Measurements from ENCODE around the gene CFAP74. TPM values are rescaled to one million over a fixed set of nuclear protein-coding genes. Genes with fewer than 3 reads are reported as not detected.

CFAP74 gene
- total RNA-seq, 1 experiment from 2014 or later, result not detected

- intact Hi-C loops (cut with micrococcal nuclease), result no loop called here
- ChIA-PET POLR2A (ENCODE audit: unreplicated experiment) (no interaction called here), CTCF (interaction anchor here (0.7 kb wide), 1 partner anchor 92 kb away, joined by 3 read pairs; no protein-coding TSS in a partner anchor)
- Histone ChIP-seq H3F3A (ENCODE audit: low read length, unreplicated experiment) (no peaks in the 10 kb centered on the region), H3K9me3 (ENCODE audit: low read length) (no peaks in the 10 kb centered on the region), H4K20me1 (ENCODE audit: low read length) (peaks cover 84% of the 10 kb centered on the region), H2AFZ (ENCODE audit: low read length) (no peak overlapping the region), H3K79me2 (ENCODE audit: low read length) (peaks cover 100% of the 10 kb centered on the region), H3K4me2 (ENCODE audit: low read length) (no peak overlapping the region), H3K36me3 (ENCODE audit: low read depth, low read length) (peaks cover 63% of the 10 kb centered on the region), H3K4me3 (ENCODE audit: low read length) (no peak overlapping the region), H3K9me2 (replicated peaks; ENCODE audit: low read length) (no peaks in the 10 kb centered on the region), H3K4me1 (ENCODE audit: insufficient read depth, low read length) (no peaks in the 10 kb centered on the region), H3K9ac (ENCODE audit: low read length) (no peak overlapping the region), H3K27ac (ENCODE audit: low read length) (no peak overlapping the region), H3K27me3 (ENCODE audit: low read length) (no peaks in the 10 kb centered on the region)
- no TSS peak for BruUV-seq (replicated peaks)
- DNase-seq (no peak), ATAC-seq (no peak)
- TF ChIP-seq EZH2phosphoT487 (IDR thresholded peaks at IDR 0.05; ENCODE audit: borderline replicate concordance, low read length) (no peak), EZH2 (IDR thresholded peaks at IDR 0.05; ENCODE audit: low read length, unreplicated experiment) (no peak)
Observed at GRCh38 chr1:1875932-1876331, 127.7 kb downstream of the CFAP74 start.

GRCh38 chr1:1874901-1875300 lies 128.7 kb downstream of the CFAP74 start:
- Histone ChIP-seq H3K4me3 (ENCODE audit: low read length) (no peak overlapping the region), H3K9me2 (replicated peaks; ENCODE audit: low read length) (no peaks in the 10 kb centered on the region), H3F3A (ENCODE audit: low read length, unreplicated experiment) (no peaks in the 10 kb centered on the region), H3K36me3 (ENCODE audit: low read depth, low read length) (peaks cover 65% of the 10 kb centered on the region), H3K9me3 (ENCODE audit: low read length) (no peaks in the 10 kb centered on the region), H2AFZ (ENCODE audit: low read length) (no peak overlapping the region), H3K27ac (ENCODE audit: low read length) (no peak overlapping the region), H3K9ac (ENCODE audit: low read length) (no peak overlapping the region), H3K79me2 (ENCODE audit: low read length) (peaks cover 100% of the 10 kb centered on the region), H3K4me2 (ENCODE audit: low read length) (no peak overlapping the region), H4K20me1 (ENCODE audit: low read length) (peaks cover 88% of the 10 kb centered on the region), H3K4me1 (ENCODE audit: insufficient read depth, low read length) (no peaks in the 10 kb centered on the region), H3K27me3 (ENCODE audit: low read length) (no peaks in the 10 kb centered on the region)
- DNase-seq (no peak), ATAC-seq (no peak)
- CTCF ChIA-PET, result no interaction called here
- POLR2A ChIA-PET (ENCODE audit: unreplicated experiment), result interaction anchor here (0.6 kb wide), 1 partner anchor 20 kb away, joined by 11 read pairs; no protein-coding TSS in a partner anchor
- BruUV-seq (replicated peaks), result no TSS peak
- intact Hi-C loops (cut with micrococcal nuclease), result no loop called here
- TF ChIP-seq EZH2 (IDR thresholded peaks at IDR 0.05; ENCODE audit: low read length, unreplicated experiment) (no peak), EZH2phosphoT487 (IDR thresholded peaks at IDR 0.05; ENCODE audit: borderline replicate concordance, low read length) (no peak), CTCF (conservative IDR thresholded peaks at IDR 0.05; ENCODE audit: low read depth, low read length) (no peak)

DNA sequence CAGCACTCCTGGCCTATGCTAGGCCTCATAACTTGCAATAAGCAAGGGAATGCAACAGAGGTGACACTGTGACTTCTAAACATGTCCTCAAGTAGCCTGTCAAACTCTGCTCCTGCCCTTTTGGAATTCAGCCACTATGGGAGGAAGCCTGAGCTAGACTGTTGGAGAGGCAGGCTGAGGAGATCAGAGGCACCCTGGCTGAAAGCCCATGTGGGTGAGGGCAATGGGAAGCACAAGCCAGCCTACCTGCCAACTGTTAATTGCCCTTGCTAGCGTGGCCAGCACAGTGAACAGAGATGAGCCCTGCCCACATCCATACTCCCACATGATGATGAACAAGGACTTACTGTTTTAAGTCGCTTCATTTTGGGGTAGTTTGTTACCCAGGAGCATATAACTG lies 130.4 kb downstream of the CFAP74 start:
- no peak for ATAC-seq
- BruUV-seq (replicated peaks), result no TSS peak
- H3F3A ChIP-seq (ENCODE audit: low read length, unreplicated experiment), result no peaks in the 10 kb centered on the region

More for the DNA sequence above, 130.4 kb downstream of the CFAP74 start:
- CTCF ChIA-PET, result no interaction called here
- TF ChIP-seq EZH2 (IDR thresholded peaks at IDR 0.05; ENCODE audit: low read length, unreplicated experiment), result no peak
- no peak for TF ChIP-seq CTCF (conservative IDR thresholded peaks at IDR 0.05; ENCODE audit: low read depth, low read length)
- TF ChIP-seq EZH2phosphoT487 (IDR thresholded peaks at IDR 0.05; ENCODE audit: borderline replicate concordance, low read length), result no peak
- Histone ChIP-seq H3K9me3 (ENCODE audit: low read length) (no peaks in the 10 kb centered on the region), H3K9ac (ENCODE audit: low read length) (no peak overlapping the region), H3K36me3 (ENCODE audit: low read depth, low read length) (peaks cover 57% of the 10 kb centered on the region), H3K4me1 (ENCODE audit: insufficient read depth, low read length) (no peaks in the 10 kb centered on the region), H3K4me2 (ENCODE audit: low read length) (no peak overlapping the region), H3K9me2 (replicated peaks; ENCODE audit: low read length) (no peaks in the 10 kb centered on the region), H3K79me2 (ENCODE audit: low read length) (peaks cover 100% of the 10 kb centered on the region), H3K4me3 (ENCODE audit: low read length) (no peak overlapping the region), H3K27me3 (ENCODE audit: low read length) (no peaks in the 10 kb centered on the region), H4K20me1 (ENCODE audit: low read length) (peaks cover 82% of the 10 kb centered on the region), H3K27ac (ENCODE audit: low read length) (no peak overlapping the region), H2AFZ (ENCODE audit: low read length) (no peak overlapping the region)
- DNase-seq, result no peak
- POLR2A ChIA-PET (ENCODE audit: unreplicated experiment), result no interaction called here
- intact Hi-C loops (cut with micrococcal nuclease), result no loop called here

All from PC-3 (cell line).